ENCODE data around the gene ARFIP1. TPM values are rescaled to one million over a fixed set of nuclear protein-coding genes. Genes with fewer than 3 reads are reported as not detected.
A peak's percentile ranks its signal among the peaks of the same experiment; 100 is the strongest.

Gene ARFIP1
- total and polyA plus RNA-seq, 9 of the 15 experiments (the other 6 are each of a cell fraction or from before 2014, with no cell fraction given) = 14.1 to 25.1 (median 20.9) TPM

DNA sequence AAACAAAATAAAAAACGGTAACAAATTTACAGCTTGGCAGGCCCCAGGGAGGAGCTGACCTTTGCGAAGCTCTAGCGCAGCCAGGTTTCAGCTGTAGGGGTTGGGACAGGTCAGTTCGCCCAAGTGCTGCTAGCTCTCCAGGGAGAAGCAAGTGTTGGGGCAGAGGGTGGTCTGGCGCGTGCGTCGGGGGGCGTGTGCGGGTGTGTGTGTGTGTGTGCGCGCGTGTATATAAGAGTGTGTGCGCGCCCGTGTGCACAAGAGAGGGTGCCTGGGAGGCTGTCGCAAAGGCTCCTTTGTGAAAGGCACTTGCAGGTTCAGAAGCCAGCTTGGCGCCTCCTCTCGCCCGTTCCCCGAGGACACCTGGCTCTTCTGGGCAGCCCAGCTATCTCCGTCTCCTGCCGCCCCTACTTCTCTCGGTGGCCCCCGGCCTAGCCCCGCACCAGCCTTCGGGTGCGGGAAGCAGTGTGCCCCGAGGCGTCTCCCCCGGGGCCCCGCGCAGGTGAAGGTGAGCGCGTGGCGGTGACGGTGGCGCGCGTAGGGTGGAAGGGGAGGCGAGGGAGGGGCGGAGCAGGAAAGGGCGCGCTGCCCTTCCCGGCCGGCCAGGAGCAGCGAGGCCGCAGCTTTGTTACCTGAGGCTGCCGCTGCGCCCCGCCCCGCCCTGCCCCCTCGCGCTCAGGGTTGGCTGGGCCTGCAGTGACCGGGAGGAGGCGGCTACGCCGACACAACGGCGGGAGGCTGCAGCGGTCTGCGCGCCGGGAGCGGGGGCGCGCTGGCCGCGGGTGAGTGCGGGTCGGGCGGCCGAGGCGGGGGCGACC is 156.1 kb downstream of the ARFIP1 start, which contains the start of gene FHDC1:
TSS of gene FHDC1 (plus strand) at position 693 of the 815 bp plus-strand sequence. CDS start 6,735 bp downstream, outside the sequence.
- intact Hi-C loops (cut with micrococcal nuclease) (loop anchor here (2.0 kb wide), 1 partner anchor 149 kb away; no protein-coding TSS in a partner anchor), in situ Hi-C loops (cut with MboI) (no loop called here)
- Histone ChIP-seq H3K9me3 (replicated peaks; ENCODE audit: control insufficient read depth, insufficient read depth, low read depth, low read length) (no peaks in the 10 kb centered on the region), H3K27me3 (ENCODE audit: control insufficient read depth in 2 of 2, insufficient read depth in 2 of 2, low read length in 2 of 2) (peaks cover 17 to 57% of the 10 kb centered on the region in 2 experiments; a peak in 4 of 5 replicates), H3K9me1 (ENCODE audit: control insufficient read depth, insufficient read depth, low read length) (no peaks in the 10 kb centered on the region), H3K4me1 (replicated peaks in 1 of 2; ENCODE audit: control insufficient read depth in 2 of 2, insufficient read depth in 2 of 2, low read length in 2 of 2) (peaks cover 0 to 26% of the 10 kb centered on the region in 2 experiments; a peak in 3 of 5 replicates), H3K36me3 (ENCODE audit: control insufficient read depth, insufficient read depth, low read length) (no peaks in the 10 kb centered on the region), H2AFZ (ENCODE audit: low read depth, low read length) (peak within 1 kb of the TSS; percentile 84), H3K79me2 (ENCODE audit: control insufficient read depth, insufficient read depth, low read length) (no peaks in the 10 kb centered on the region), H3K4me3 (peak within 1 kb of the TSS; percentile 50), H3K9ac (ENCODE audit: insufficient read depth in 1 of 2, low read depth in 2 of 2, low read length in 2 of 2) (peak within 1 kb of the TSS; percentile 36 to 86; a peak in 3 of 4 replicates), H3K27ac (ENCODE audit: extremely low read depth, low read depth, low read length) (no peak within 1 kb of the TSS), H4K20me1 (replicated peaks; ENCODE audit: control insufficient read depth, insufficient read depth, low read length) (0 out of 2 replicates have a peak, but pooled peaks cover 11% of the 10 kb centered on the region), H3K4me2 (ENCODE audit: insufficient read depth, low read length) (peak within 1 kb of the TSS; percentile 71)
- ATAC-seq = peak; percentile 91
- peak; percentile 80 to 88 (median 84) for DNase-seq (ENCODE audit: extremely low read depth in 1 of 4, low spot score in 3 of 4)
- ChIA-PET POLR2A (interaction anchor here (0.5 kb wide), 1 partner anchor 437 kb away, joined by 3 read pairs; no protein-coding TSS in a partner anchor), CTCF (ENCODE audit: low intra/inter-chr PET ratio) (no interaction called here)
- 6% methylated on average over 40 of the region's 75 CpGs for WGBS (ENCODE audit: insufficient coverage, low coverage, missing lambda C conversion rate)
- BruUV-seq (replicated peaks) = no TSS peak
- no peak for FAIRE-seq
- TF ChIP-seq PRMT5 (CRISPR knock-in tag; IDR thresholded peaks at IDR 0.05) (no peak), ZFX (CRISPR knock-in tag; IDR thresholded peaks at IDR 0.05) (peak; percentile 87), SP1 (CRISPR knock-in tag; IDR thresholded peaks at IDR 0.05) (peak; percentile 28; the same call in 1 of the 2 replicates), YBX1 (IDR thresholded peaks at IDR 0.05) (no peak), NFE2 (IDR thresholded peaks at IDR 0.05; ENCODE audit: low read depth) (no peak), CREB1 (IDR thresholded peaks at IDR 0.05) (peak; percentile 27; the same call in 1 of the 2 replicates), CREB1 (CRISPR knock-in tag; IDR thresholded peaks at IDR 0.05) (no peak; the same call in 1 of the 2 replicates), CBX3 (IDR thresholded peaks at IDR 0.05; ENCODE audit: borderline replicate concordance in 1 of 2, low read length in 2 of 2) (no peak), MAZ (CRISPR knock-in tag; conservative IDR thresholded peaks at IDR 0.05 in 1 of 2, IDR thresholded peaks at IDR 0.05 in 1 of 2) (0 out of 4 replicates have a peak, but pooled peaks of 1 of the 2 experiments have one; percentile 19), ZNF586 (CRISPR knock-in tag; conservative IDR thresholded peaks at IDR 0.05) (no peak), SAFB (IDR thresholded peaks at IDR 0.05; ENCODE audit: borderline replicate concordance, low read depth, low read length) (no peak), MAX (CRISPR knock-in tag; IDR thresholded peaks at IDR 0.05) (peak; percentile 47; the same call in 1 of the 2 replicates), HNRNPK (IDR thresholded peaks at IDR 0.05; ENCODE audit: low read depth, low read length, poor library complexity, severe bottlenecking) (no peak), POLR3G (IDR thresholded peaks at IDR 0.05; ENCODE audit: extremely low read depth, insufficient read length, insufficient replicate concordance) (no peak), RB1 (IDR thresholded peaks at IDR 0.05; ENCODE audit: low read depth) (peak; percentile 32; the same call in 1 of the 2 replicates), MAFG (tag; conservative IDR thresholded peaks at IDR 0.05) (no peak), TCF15 (CRISPR knock-in tag; IDR thresholded peaks at IDR 0.05) (no peak), ZNF668 (CRISPR knock-in tag; IDR thresholded peaks at IDR 0.05) (no peak), POLR2H (tag; IDR thresholded peaks at IDR 0.05; ENCODE audit: low read depth) (no peak), SMC3 (conservative IDR thresholded peaks at IDR 0.05; ENCODE audit: insufficient read depth, low read depth, low read length) (no peak), ZSCAN29 (IDR thresholded peaks at IDR 0.05) (peak; percentile 57; the same call in 1 of the 2 replicates), RFX1 (IDR thresholded peaks at IDR 0.05) (no peak), ZNF766 (CRISPR knock-in tag; conservative IDR thresholded peaks at IDR 0.05) (no peak)
